Thoracic aorta (tissue), 2 donors: ENCODE data around the gene SCAANT1. TPM values are rescaled to one million over a fixed set of nuclear protein-coding genes. Genes with fewer than 3 reads are reported as not detected.

Source experiments
- ATAC-seq: fragments of 150-250 bp; one replicate; pipeline ENCODE4 v1.8.0; 2017; ENCODE audit warnings: low read depth; ENCODE audit not compliant: insufficient number of reproducible peaks, low FRiP score
- DNase-seq: peaks from one replicate; pipeline ENCODE4 v3.0.0-alpha.2; 2020; ENCODE audit warnings: low spot score
- H3K27ac ChIP-seq, 2 donors: fragments of 200-600 bp; sonication (generic); 1 replicate in 1 of 2; 2 replicates in 1 of 2; pipeline ENCODE4 v1.5.1; 2016; ENCODE audit warnings: mild to moderate bottlenecking in 2 of 2, moderate library complexity in 2 of 2
- H3K27me3 ChIP-seq: fragments of 200-600 bp; sonication (generic); replicated peaks from 2 replicates; pipeline ENCODE4 v1.6.0; 2016; ENCODE audit warnings: mild to moderate bottlenecking; ENCODE audit not compliant: insufficient read depth
- H3K36me3 ChIP-seq: fragments of 200-600 bp; sonication (generic); one replicate; pipeline ENCODE4 v1.5.1; 2016
- H3K4me1 ChIP-seq, 2 donors: fragments of 200-600 bp; sonication (generic); 1 replicate in 1 of 2; 2 replicates in 1 of 2; pipeline versions ENCODE4 v1.5.1 to v1.6.0; 2016; ENCODE audit warnings: low read depth in 2 of 2, mild to moderate bottlenecking in 1 of 2; ENCODE audit not compliant: control insufficient read depth in 1 of 2
- H3K4me3 ChIP-seq: fragments of 200-600 bp; sonication (generic); 2 replicates; pipeline ENCODE4 v1.5.1; 2016; ENCODE audit warnings: mild to moderate bottlenecking
- H3K9me3 ChIP-seq: fragments of 200-600 bp; sonication (generic); 2 replicates; pipeline ENCODE4 v1.5.1; 2016
- CTCF ChIP-seq: fragments of 200-600 bp; sonication (generic); IDR thresholded peaks from one replicate; pipeline ENCODE4 v1.5.1; 2019; ENCODE audit warnings: antibody characterized with exemption
- total RNA-seq, 2 donors: library from RNA; depleted of rRNA; stranded (reverse); fragments of >200 nt; gene quantifications; one replicate each; pipeline versions ENCODE4 v1.1.0 to v1.2.3, GENCODE V29; 2016

Gene SCAANT1
- total RNA-seq, 2 donors from 2014 or later, result not detected

DNA sequence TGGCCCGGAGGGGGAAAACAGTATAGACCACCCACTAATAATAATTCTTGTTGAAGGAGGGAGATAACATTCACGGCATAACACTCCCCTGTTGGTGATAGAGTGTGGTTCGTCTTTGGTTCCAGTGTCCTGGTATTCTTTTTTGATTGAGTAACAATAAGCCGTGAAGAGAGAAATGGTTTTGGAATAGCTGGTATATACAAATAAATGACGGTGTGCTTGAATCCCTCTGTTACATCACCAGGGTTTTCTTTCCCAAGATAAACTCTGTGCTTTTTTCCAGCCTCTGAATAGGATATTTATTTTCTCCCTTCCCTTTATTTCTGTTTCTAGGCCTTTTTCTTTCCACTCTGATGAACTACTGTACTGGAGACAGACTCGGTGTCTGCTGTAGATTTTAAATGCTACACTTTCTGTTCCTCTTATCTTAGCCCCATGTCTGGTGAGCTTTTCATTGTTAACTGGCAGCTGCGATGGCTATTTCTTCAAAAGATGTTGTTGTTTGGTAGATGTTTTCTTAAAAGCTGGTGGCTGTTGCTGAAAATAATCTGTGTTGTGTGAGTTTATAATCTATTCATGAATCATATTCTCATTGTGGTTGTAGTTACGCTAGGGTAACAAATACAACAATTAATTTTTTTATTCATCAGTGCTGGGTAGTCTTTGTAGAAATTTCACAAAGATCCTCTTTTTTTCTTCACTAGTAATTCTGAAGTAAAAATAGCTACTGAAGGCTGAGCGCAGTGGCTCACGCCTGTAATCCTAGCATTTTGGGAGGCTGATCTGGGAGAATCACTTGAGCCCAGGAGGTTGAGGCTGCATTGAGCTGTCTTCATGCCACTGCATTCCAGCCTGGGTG is 15.5 kb upstream of the SCAANT1 start:
- Histone ChIP-seq H3K27me3 (no peaks in the 10 kb centered on the region), H3K4me3 (no peak overlapping the region), H3K27ac (no peak overlapping the region), H3K4me1 (peaks cover 2 to 19% of the 10 kb centered on the region in 2 donors), H3K9me3 (no peaks in the 10 kb centered on the region), H3K36me3 (peaks cover 1% of the 10 kb centered on the region)
- ATAC-seq, result no peak
- no peak for DNase-seq
- no peak for TF ChIP-seq CTCF

GRCh38 chr3:63926309-63926708 is 14.1 kb upstream of the SCAANT1 start:
- no peaks in the 10 kb centered on the region for H3K9me3 ChIP-seq
- no peak for DNase-seq
- H3K27ac ChIP-seq, result no peak overlapping the region
- ATAC-seq, result no peak
- H3K27me3 ChIP-seq, result no peaks in the 10 kb centered on the region
- no peak overlapping the region for H3K4me3 ChIP-seq
- peaks cover 0 to 14% of the 10 kb centered on the region in 2 donors for H3K4me1 ChIP-seq
- TF ChIP-seq CTCF, result no peak
- H3K36me3 ChIP-seq, result peaks cover 4% of the 10 kb centered on the region

DNA sequence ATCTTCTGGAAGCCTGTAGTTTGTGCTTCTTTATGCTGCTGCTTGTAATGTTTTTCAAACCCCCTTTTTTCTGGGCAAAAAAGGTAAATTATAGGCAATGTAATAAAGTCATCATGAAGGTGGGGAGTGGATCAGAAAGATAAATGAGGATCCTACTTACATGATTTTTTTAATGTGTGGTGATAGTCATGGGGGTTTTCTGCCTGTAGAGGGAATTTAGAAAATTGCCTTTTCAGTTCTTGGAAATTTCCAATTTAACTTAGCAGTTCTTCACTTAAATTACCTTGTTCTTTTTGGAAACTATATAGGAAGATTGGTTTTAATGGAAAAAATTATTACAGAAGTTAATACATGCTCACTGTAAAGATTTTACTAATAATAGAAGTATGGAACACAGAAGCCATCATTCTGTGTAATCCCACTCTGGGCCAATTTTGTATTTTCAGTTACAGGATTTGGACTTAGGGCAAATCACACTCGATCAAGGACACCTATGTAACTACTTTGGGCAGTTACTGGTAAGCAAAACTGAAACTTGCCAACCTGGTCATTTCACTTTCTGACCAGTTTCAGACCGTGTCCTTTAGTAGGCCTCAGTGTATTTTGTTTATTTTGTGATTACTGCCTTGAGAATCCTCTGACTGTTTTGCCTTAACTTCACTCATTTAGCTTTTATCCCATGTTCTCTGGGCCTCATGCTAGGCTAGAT is 10.5 kb upstream of the SCAANT1 start:
- no peaks in the 10 kb centered on the region for H3K9me3 ChIP-seq
- H3K4me3 ChIP-seq, result no peak overlapping the region
- H3K27ac ChIP-seq, result no peak overlapping the region
- no peak for TF ChIP-seq CTCF
- peaks cover 4% of the 10 kb centered on the region for H3K36me3 ChIP-seq
- no peaks in the 10 kb centered on the region for H3K27me3 ChIP-seq
- DNase-seq (no peak), ATAC-seq (no peak)
- H3K4me1 ChIP-seq, result peaks cover 0 to 9% of the 10 kb centered on the region in 2 donors

DNA sequence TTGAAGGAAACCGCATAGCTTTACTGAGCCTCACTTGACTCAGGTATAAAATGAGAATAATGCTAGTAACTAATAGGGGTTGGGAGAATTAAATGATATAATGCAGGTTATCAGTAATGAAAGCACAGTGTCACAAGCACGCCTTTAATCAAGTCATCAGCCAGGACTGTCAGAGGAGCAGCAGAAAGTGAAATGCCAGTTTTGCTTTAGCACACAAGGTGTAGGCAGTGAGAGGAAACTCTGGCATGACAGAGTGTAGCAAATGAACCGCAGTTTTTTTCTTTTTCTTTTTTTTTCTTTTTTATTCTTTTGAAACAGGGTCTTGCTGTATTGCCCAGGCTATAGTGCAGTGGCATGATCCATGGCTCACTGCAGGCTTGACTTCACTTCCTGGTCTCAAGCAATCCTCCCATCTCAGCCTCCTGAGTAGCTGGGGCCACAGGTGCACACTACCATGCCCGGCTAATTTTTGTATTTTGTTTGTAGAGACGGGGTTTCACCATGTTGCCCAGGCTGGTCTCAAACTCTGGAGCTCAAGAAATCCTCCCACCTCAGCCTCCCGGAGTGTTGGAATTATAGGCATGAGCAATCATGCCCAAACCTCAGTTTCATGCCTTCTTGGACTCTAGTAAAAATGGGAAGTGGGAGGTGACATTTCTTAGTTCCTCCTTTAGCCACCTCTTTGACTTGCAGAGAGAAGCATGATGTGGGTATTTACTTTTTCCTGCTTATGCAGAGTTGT is 9.7 kb upstream of the SCAANT1 start:
- Histone ChIP-seq H3K9me3 (no peaks in the 10 kb centered on the region), H3K27ac (no peak overlapping the region), H3K27me3 (no peaks in the 10 kb centered on the region), H3K4me1 (peaks cover 0 to 1% of the 10 kb centered on the region in 2 donors), H3K4me3 (no peak overlapping the region), H3K36me3 (peaks cover 4% of the 10 kb centered on the region)
- TF ChIP-seq CTCF, result no peak
- DNase-seq (no peak), ATAC-seq (no peak)

DNA sequence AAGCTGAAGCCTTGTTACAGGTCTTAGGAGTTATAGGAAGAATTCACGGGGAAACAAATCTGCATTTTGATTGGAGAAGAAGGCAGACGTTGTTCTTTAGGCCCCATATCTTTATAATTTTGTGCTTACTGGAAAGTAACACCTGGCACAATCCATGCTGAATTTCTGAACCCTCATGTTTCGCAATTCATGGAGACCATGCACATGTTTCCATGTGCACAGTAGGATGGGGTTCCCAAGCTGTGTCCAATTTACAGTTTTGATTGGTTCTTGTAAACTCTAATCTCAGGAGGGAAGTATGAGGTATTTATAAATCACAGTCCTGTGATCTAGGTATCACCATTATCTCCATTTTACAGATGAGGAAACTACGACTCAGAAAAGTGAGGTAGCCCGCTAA is 7.8 kb upstream of the SCAANT1 start:
- TF ChIP-seq CTCF, result no peak
- no peaks in the 10 kb centered on the region for H3K27me3 ChIP-seq
- no peak for DNase-seq
- no peaks in the 10 kb centered on the region for H3K9me3 ChIP-seq
- H3K36me3 ChIP-seq, result peaks cover 4% of the 10 kb centered on the region
- no peak overlapping the region for H3K27ac ChIP-seq
- ATAC-seq, result no peak
- no peak overlapping the region for H3K4me3 ChIP-seq
- no peaks in the 10 kb centered on the region for H3K4me1 ChIP-seq
